ENCODE measurements around the gene CPD.
"Not testable (repeated sequence)": the region's sequence is repeated elsewhere in the genome, so short reads cannot be mapped to it uniquely, and the experiment has no call there.

Gene CPD

DNA sequence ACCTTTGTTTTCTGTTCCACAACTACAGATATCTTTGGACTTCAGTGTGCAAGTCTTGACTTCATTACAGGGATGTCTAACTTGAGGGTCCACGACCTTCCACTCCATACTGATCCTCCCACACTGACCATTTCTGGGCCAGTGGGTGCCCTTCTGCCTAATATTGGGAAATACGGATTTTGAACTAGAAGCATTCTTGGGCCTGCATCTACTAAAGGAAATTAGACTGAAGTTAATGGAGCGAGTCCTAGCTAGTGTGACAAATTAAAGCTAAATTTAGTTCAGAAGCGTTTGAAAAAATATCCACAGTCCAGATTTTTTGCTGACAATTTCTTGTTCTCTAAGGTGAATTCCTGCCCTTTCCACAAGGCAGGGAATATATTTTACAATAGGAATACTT is 34.9 kb upstream of the CPD start:
- Histone ChIP-seq H3K9ac (ENCODE audit: low read length) (no peak overlapping the region), H3K27me3 (replicated peaks; ENCODE audit: control insufficient read depth, insufficient read depth, low read length) (no peaks in the 10 kb centered on the region), H3K4me1 (ENCODE audit: control insufficient read depth, insufficient read depth, low read length) (peaks cover 42% of the 10 kb centered on the region), H3K36me3 (ENCODE audit: control insufficient read depth, insufficient read depth, low read length, severe bottlenecking) (no peaks in the 10 kb centered on the region), H3K9me3 (ENCODE audit: control insufficient read depth, low read length) (no peaks in the 10 kb centered on the region), H3K4me3 (ENCODE audit: low read length) (no peak overlapping the region)
- DNase-seq (ENCODE audit: low read depth): no peak

DNA sequence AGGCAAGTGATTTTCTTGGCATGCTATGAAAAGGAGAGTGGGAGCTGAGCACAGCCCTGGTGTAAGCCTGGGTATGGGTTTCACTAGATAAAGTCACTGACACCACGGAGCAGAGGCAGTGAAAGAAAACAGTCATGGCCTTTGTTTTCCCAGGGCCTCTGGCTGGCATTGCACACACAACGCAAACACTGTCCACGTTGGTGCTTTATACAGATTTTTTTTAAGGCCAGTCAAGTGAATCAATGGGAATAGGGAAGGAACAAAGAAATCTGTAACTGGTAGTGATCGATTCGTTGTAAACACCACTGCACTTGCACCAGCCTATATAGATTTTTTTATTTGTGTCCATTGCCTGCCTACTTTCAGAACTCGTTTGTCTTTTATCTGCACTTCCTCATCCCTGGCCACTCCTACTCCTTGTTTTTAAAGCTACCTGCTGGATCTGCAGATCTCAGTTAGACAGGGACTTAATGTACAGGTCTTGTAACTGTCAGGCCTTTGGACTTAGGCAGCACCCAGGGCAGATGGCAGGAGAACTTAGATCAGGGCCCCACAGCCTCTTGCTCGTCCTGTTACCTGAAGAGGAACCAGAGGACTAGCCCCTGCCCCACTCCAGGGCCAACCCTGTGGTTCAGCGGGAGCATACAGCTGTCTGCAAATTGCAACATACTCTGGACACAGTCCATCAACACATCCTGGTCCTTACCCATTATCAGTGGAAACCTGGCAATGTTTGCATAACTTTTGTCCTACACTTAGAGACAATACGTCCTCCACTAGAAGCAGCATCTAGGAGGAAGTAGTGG is 34.2 kb upstream of the CPD start:
- Histone ChIP-seq H3K4me1 (ENCODE audit: control insufficient read depth, insufficient read depth, low read length) (peaks cover 42% of the 10 kb centered on the region), H3K9me3 (ENCODE audit: control insufficient read depth, low read length) (no peaks in the 10 kb centered on the region), H3K4me3 (ENCODE audit: low read length) (no peak overlapping the region), H3K9ac (ENCODE audit: low read length) (no peak overlapping the region), H3K36me3 (ENCODE audit: control insufficient read depth, insufficient read depth, low read length, severe bottlenecking) (no peaks in the 10 kb centered on the region), H3K27me3 (replicated peaks; ENCODE audit: control insufficient read depth, insufficient read depth, low read length) (no peaks in the 10 kb centered on the region)
- DNase-seq (ENCODE audit: low read depth): peak; percentile 48

DNA sequence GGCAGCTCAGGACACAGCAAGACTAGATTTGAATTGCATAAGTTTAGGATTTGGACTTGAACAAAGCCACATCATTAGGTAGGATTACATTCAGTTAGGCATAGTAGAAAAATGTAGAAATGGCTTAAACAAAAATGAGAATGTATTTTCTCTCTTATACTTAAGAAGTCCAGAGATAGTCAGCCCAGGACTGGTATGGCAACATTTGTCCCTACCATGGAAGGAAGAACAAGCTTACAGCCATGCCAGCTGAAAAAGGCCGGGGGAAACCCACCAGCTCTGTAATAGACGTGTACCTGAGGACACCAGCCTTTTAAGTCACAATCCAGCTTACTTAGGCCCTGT is 33.7 kb upstream of the CPD start:
- H3K27me3 ChIP-seq (replicated peaks; ENCODE audit: control insufficient read depth, insufficient read depth, low read length): no peaks in the 10 kb centered on the region
- H3K9ac ChIP-seq (ENCODE audit: low read length): no peak overlapping the region
- DNase-seq (ENCODE audit: low read depth): no peak
- H3K4me1 ChIP-seq (ENCODE audit: control insufficient read depth, insufficient read depth, low read length): peaks cover 39% of the 10 kb centered on the region
- H3K36me3 ChIP-seq (ENCODE audit: control insufficient read depth, insufficient read depth, low read length, severe bottlenecking): no peaks in the 10 kb centered on the region
- no peak overlapping the region for H3K4me3 ChIP-seq (ENCODE audit: low read length)
- H3K9me3 ChIP-seq (ENCODE audit: control insufficient read depth, low read length): no peaks in the 10 kb centered on the region

DNA sequence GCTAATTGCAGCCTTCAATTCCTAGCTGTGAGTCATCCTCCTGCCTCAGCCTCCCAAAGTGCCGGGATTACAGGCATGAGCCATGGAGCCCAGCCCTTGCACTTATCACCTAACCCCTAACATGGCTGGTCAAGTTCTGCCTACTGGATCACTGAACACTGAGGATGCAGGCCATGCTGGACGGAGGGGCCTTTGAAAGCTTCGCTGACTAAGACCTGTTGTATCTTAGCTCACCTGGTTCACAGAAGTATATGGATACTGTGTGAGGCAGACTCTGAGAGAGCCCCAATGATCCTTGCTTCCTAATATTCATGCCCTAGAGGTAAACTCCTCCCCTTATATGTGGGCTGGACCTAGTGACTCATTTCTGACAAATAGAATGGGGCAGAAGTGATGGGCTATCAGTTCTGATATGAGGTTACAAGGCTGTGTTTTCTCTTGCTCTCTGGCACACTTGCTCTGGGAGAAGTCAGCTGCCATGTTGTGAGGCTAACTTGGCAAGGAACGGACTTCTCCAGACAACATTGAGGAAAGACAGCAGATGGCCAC is 33.1 kb upstream of the CPD start:
- no peak for DNase-seq (ENCODE audit: low read depth)
- H3K4me1 ChIP-seq (ENCODE audit: control insufficient read depth, insufficient read depth, low read length): peaks cover 34% of the 10 kb centered on the region
- no peaks in the 10 kb centered on the region for H3K27me3 ChIP-seq (replicated peaks; ENCODE audit: control insufficient read depth, insufficient read depth, low read length)
- no peaks in the 10 kb centered on the region for H3K9me3 ChIP-seq (ENCODE audit: control insufficient read depth, low read length)
- no peak overlapping the region for H3K9ac ChIP-seq (ENCODE audit: low read length)
- no peak overlapping the region for H3K4me3 ChIP-seq (ENCODE audit: low read length)
- H3K36me3 ChIP-seq (ENCODE audit: control insufficient read depth, insufficient read depth, low read length, severe bottlenecking): no peaks in the 10 kb centered on the region

DNA sequence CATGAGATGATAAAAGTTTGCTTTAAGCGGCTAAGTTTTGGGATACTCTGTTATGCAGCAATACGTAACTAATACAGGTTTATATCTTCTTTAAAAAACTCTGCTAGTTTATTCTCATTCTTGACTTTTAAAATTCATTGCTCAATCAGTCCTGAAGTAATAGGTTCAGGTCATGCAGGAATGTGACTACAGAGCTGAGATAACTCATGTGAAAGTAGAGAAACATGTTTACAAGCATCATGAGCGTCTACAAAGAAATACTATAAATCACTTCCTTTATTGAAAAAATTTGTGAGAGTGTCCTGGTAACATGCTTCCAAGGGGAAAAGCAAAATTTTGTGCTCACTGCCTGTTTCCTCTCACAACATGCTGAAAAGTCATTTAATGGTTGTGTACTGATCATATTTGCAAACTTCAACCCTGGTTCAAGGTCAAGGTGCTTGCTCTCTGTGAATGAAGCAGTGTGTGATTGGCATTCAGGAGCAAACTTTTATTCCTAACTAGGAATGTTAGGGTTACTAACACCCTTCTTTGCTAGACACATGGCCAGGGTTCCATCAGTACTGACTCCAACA is 32.4 kb upstream of the CPD start:
- Histone ChIP-seq H3K4me3 (ENCODE audit: low read length) (no peak overlapping the region), H3K9ac (ENCODE audit: low read length) (no peak overlapping the region), H3K4me1 (ENCODE audit: control insufficient read depth, insufficient read depth, low read length) (peaks cover 31% of the 10 kb centered on the region), H3K9me3 (ENCODE audit: control insufficient read depth, low read length) (no peaks in the 10 kb centered on the region), H3K36me3 (ENCODE audit: control insufficient read depth, insufficient read depth, low read length, severe bottlenecking) (no peaks in the 10 kb centered on the region), H3K27me3 (replicated peaks; ENCODE audit: control insufficient read depth, insufficient read depth, low read length) (no peaks in the 10 kb centered on the region)
- DNase-seq (ENCODE audit: low read depth): no peak

DNA sequence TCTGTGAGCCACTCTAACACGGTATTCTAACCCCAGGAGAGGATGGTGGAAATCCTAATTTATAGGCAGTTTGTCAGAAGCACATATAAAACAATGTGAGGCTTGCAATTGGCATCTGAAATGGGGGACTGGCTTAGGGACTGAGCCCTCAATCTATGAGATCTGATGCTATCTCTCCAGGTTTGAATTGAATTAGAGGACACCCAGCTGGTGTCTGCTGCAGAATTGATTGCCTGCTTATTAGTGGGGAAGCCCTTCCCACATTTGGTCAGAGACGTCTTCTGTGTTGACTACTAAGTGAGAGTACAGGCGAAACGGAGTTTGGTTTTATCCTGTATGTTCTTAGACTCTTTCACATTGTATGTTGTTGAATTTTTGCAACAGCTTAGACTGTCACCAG is 31.2 kb upstream of the CPD start:
- Histone ChIP-seq H3K9ac (ENCODE audit: low read length) (no peak overlapping the region), H3K9me3 (ENCODE audit: control insufficient read depth, low read length) (no peaks in the 10 kb centered on the region), H3K36me3 (ENCODE audit: control insufficient read depth, insufficient read depth, low read length, severe bottlenecking) (no peaks in the 10 kb centered on the region), H3K4me1 (ENCODE audit: control insufficient read depth, insufficient read depth, low read length) (peaks cover 31% of the 10 kb centered on the region), H3K27me3 (replicated peaks; ENCODE audit: control insufficient read depth, insufficient read depth, low read length) (no peaks in the 10 kb centered on the region), H3K4me3 (ENCODE audit: low read length) (no peak overlapping the region)
- no peak for DNase-seq (ENCODE audit: low read depth)

DNA sequence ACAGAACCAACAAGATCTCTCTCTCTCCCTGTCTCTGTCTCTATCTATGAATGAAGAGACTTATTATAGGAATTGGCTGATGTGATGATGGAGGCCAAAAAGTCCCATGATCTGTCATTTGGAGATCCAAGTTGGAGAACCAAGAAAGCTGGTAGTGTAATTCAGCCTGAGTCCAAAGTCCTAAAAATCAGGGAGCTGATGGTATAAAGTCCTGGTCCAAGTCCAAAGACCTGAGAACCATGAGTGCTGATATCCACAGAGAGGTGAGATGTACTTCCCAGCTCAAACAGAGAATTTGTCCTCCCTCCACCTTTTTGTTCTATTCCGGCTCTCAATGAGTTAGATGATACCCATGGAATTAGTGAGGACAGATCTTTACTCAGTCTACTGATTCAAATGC is 29.5 kb upstream of the CPD start:
- Histone ChIP-seq H3K4me3 (ENCODE audit: low read length) (no peak overlapping the region), H3K36me3 (ENCODE audit: control insufficient read depth, insufficient read depth, low read length, severe bottlenecking) (no peaks in the 10 kb centered on the region), H3K27me3 (replicated peaks; ENCODE audit: control insufficient read depth, insufficient read depth, low read length) (no peaks in the 10 kb centered on the region), H3K4me1 (ENCODE audit: control insufficient read depth, insufficient read depth, low read length) (peaks cover 25% of the 10 kb centered on the region), H3K9ac (ENCODE audit: low read length) (no peak overlapping the region), H3K9me3 (ENCODE audit: control insufficient read depth, low read length) (no peaks in the 10 kb centered on the region)
- DNase-seq (ENCODE audit: low read depth): no peak

DNA sequence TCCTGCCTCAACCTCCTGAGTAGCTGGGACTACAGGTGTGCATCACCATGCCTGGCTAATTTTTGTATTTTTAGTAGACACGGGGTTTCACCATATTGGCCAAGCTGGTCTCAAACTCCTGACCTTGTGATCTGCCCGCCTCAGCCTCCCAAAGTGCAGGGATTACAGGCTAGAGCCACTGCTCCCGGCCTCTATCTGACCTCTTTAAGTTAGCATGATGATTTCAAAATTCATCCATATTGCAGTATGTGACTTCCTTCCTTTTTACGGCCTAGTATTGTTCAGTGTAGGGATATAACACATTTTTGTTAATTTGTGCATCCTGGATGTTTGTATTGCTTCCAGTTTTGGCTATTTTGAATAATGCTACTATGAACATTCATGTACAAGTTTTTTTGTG is 27.5 kb upstream of the CPD start:
- H3K4me3 ChIP-seq (ENCODE audit: low read length); DNase-seq (ENCODE audit: low read depth); H3K27me3 ChIP-seq (replicated peaks; ENCODE audit: control insufficient read depth, insufficient read depth, low read length); H3K9ac ChIP-seq (ENCODE audit: low read length); H3K9me3 ChIP-seq (ENCODE audit: control insufficient read depth, low read length); H3K4me1 ChIP-seq (ENCODE audit: control insufficient read depth, insufficient read depth, low read length); H3K36me3 ChIP-seq (ENCODE audit: control insufficient read depth, insufficient read depth, low read length, severe bottlenecking): not testable (repeated sequence)

DNA sequence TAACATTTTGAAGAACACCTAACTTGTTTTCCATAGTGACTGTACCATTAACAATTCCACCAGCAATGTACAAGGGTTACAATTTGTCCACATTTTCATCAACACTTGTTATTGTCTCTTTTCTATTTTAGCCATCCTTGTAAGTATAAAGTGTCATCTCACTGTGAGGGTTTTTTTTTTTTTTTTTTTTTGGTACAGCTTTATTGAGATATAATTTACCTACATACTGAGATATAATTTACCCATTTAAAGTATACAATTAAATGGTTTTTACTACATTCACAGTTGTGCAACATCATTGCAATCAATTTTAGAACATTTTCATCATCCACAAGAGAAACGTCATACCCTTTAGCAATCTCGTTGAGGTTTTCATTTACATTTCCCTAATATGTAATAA is 27.0 kb upstream of the CPD start:
- H3K36me3 ChIP-seq (ENCODE audit: control insufficient read depth, insufficient read depth, low read length, severe bottlenecking): no peaks in the 10 kb centered on the region
- H3K9me3 ChIP-seq (ENCODE audit: control insufficient read depth, low read length): no peaks in the 10 kb centered on the region
- H3K4me3 ChIP-seq (ENCODE audit: low read length): no peak overlapping the region
- no peaks in the 10 kb centered on the region for H3K27me3 ChIP-seq (replicated peaks; ENCODE audit: control insufficient read depth, insufficient read depth, low read length)
- no peaks in the 10 kb centered on the region for H3K4me1 ChIP-seq (ENCODE audit: control insufficient read depth, insufficient read depth, low read length)
- no peak overlapping the region for H3K9ac ChIP-seq (ENCODE audit: low read length)
- no peak for DNase-seq (ENCODE audit: low read depth)

DNA sequence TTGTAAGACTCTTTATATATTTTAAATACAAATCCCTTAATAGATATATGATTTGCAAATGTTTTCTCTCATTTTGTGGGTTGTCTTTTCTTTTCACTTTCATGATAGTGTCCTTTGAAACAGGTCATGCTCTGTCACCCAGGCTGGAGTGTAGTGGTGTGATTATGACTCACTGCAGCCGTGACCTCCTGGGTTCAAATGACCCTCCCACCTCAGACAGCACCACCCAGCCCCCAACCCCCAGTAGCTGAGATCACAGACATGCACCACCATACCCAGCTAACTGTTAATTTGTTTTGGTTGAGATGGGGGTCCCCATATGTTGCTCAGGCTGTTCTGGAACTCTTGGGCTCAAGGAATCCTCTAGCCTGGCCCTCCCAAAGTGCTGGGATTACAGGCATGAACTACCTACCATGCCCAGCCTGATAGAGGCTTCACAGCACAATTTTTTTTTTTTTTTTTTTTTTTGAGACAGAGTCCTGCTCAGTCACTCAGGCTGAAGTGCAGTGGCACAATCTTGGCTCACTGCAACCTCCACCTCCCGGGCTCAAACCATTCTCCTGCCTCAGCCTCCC is 26.4 kb upstream of the CPD start:
- Histone ChIP-seq H3K36me3 (ENCODE audit: control insufficient read depth, insufficient read depth, low read length, severe bottlenecking) (no peaks in the 10 kb centered on the region), H3K27me3 (replicated peaks; ENCODE audit: control insufficient read depth, insufficient read depth, low read length) (no peaks in the 10 kb centered on the region), H3K4me1 (ENCODE audit: control insufficient read depth, insufficient read depth, low read length) (no peaks in the 10 kb centered on the region), H3K9me3 (ENCODE audit: control insufficient read depth, low read length) (no peaks in the 10 kb centered on the region), H3K4me3 (ENCODE audit: low read length) (no peak overlapping the region), H3K9ac (ENCODE audit: low read length) (no peak overlapping the region)
- no peak for DNase-seq (ENCODE audit: low read depth)

DNA sequence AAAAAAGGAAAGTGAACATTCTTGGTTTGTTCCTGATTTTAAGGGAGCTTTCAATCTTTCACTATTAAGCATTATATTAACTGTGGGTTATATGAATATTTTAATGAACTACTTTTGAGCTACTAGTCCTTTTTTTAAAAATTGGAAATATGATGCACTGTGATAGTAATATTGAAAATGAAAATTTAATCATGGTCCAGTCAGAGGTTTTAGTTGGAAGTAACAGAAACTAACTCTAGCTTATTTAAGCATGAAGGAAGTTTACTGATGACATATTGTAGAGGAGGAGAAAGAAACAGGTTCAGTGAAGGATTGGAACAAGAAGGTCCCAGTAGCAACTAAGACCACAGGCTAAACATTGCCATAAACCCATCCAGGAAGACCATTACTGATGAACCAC is 24.0 kb upstream of the CPD start:
- no peaks in the 10 kb centered on the region for H3K9me3 ChIP-seq (ENCODE audit: control insufficient read depth, low read length)
- no peaks in the 10 kb centered on the region for H3K4me1 ChIP-seq (ENCODE audit: control insufficient read depth, insufficient read depth, low read length)
- no peak overlapping the region for H3K4me3 ChIP-seq (ENCODE audit: low read length)
- DNase-seq (ENCODE audit: low read depth): no peak
- no peaks in the 10 kb centered on the region for H3K36me3 ChIP-seq (ENCODE audit: control insufficient read depth, insufficient read depth, low read length, severe bottlenecking)
- H3K9ac ChIP-seq (ENCODE audit: low read length): no peak overlapping the region
- no peaks in the 10 kb centered on the region for H3K27me3 ChIP-seq (replicated peaks; ENCODE audit: control insufficient read depth, insufficient read depth, low read length)
